ENCODE results near the gene TNXB.
"Not testable (repeated sequence)": the region's sequence is repeated elsewhere in the genome, so short reads cannot be mapped to it uniquely, and the experiment has no call there.

TNXB gene

DNA sequence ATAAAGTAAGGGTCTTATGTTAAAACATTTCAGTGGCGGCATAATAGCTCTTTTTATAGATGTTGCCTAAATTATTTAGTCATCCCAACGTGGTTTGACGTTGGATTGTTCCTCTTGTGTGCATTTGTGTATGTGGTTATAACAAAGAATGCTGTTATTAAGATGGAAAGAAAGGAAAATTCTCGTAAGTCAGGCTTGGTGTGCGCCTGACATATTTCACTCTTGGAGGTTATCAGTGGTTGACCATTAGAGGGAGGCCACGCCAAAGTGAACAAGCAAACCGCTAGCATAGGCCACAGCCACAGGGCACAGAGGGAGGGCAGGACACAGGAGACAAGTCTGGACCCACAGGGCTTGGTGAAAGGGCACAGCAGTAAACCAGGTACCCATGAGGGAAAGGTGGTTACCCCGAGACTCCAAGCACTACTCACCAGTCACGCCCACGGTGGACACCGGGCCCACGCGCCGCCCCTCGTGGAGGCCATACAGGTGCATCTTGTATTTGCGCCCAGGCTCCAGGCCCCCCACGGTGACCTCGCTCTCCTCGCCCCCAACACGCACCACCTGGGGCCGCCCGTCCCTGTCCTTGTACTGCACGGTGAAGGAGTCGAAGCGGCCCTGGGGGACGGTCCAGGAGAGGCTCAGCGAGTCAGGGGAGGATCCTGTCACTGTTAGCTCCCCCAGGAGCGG lies 48.0 kb downstream of the TNXB start:
- Histone ChIP-seq H3K36me3 (ENCODE audit: control insufficient read depth in 4 of 4, insufficient read depth in 4 of 4, low read length in 3 of 4) (no peaks in the 10 kb centered on the region), H3K27me3 (replicated peaks in 2 of 5; ENCODE audit: control insufficient read depth in 4 of 5, insufficient read depth in 5 of 5, low read length in 4 of 5) (peaks cover 0 to 6% (median 0%) of the 10 kb centered on the region in 5 experiments), H3K4me3 (ENCODE audit: control insufficient read depth in 1 of 7, extremely low read depth in 1 of 7, insufficient read depth in 4 of 7, low read depth in 2 of 7, low read length in 6 of 7) (no peak overlapping the region), H3K4me1 (ENCODE audit: control extremely low read depth in 1 of 4, control insufficient read depth in 4 of 4, insufficient read depth in 4 of 4, low read length in 3 of 4) (no peaks in the 10 kb centered on the region), H3K9me3 (ENCODE audit: control extremely low read depth in 1 of 5, control insufficient read depth in 4 of 5, insufficient read depth in 2 of 5, low read depth in 1 of 5, low read length in 4 of 5) (no peaks in the 10 kb centered on the region), H3K27ac (ENCODE audit: insufficient read depth in 1 of 2, low read depth in 1 of 2, low read length in 2 of 2, poor library complexity in 1 of 2, severe bottlenecking in 2 of 2) (no peak overlapping the region)
- POLR2A ChIA-PET = no interaction called here
- CTCF ChIA-PET = no interaction called here
- WGBS (ENCODE audit: insufficient coverage) = 93% methylated on average over 18 of the region's 28 CpGs
- DNase-seq = no peak

DNA sequence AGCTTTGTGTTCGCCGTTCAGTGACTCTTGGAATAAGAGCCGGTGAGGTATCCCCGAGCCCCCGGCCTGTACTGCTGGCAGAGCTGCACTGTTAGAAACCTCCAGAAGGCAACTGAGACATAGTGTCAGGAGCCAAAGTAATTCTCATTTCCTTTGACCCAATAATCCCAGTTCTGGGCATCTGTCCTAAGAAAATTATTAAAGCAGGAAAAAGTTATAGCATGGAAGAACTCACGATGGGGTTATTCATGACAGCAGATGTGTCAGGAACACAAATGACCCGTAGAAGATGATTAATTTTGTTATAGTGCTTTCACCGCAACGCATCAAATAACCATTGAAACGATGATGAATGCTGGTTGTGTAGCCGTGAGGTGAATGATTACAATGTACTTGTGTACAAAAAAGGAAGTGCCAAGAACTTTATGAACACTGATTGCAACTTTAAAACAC lies 50.6 kb downstream of the TNXB start:
- CTCF ChIA-PET = interaction anchor here (1.8 kb wide), 1 partner anchor 10 kb away, joined by 6 read pairs; no protein-coding TSS in a partner anchor
- POLR2A ChIA-PET = no interaction called here
- 98% methylated on average over 11 of the region's 11 CpGs for WGBS (ENCODE audit: insufficient coverage)
- Histone ChIP-seq H3K9me3 (ENCODE audit: control extremely low read depth in 1 of 5, control insufficient read depth in 4 of 5, insufficient read depth in 2 of 5, low read depth in 1 of 5, low read length in 4 of 5) (no peaks in the 10 kb centered on the region), H3K27me3 (replicated peaks in 2 of 5; ENCODE audit: control insufficient read depth in 4 of 5, insufficient read depth in 5 of 5, low read length in 4 of 5) (peaks cover 0 to 2% (median 0%) of the 10 kb centered on the region in 5 experiments), H3K36me3 (ENCODE audit: control insufficient read depth in 4 of 4, insufficient read depth in 4 of 4, low read length in 3 of 4) (no peaks in the 10 kb centered on the region), H3K4me1 (ENCODE audit: control extremely low read depth in 1 of 4, control insufficient read depth in 4 of 4, insufficient read depth in 4 of 4, low read length in 3 of 4) (no peaks in the 10 kb centered on the region), H3K4me3 (ENCODE audit: control insufficient read depth in 1 of 7, extremely low read depth in 1 of 7, insufficient read depth in 4 of 7, low read depth in 2 of 7, low read length in 6 of 7) (no peak overlapping the region), H3K27ac (ENCODE audit: insufficient read depth in 1 of 2, low read depth in 1 of 2, low read length in 2 of 2, poor library complexity in 1 of 2, severe bottlenecking in 2 of 2) (no peak overlapping the region)
- DNase-seq = no peak

DNA sequence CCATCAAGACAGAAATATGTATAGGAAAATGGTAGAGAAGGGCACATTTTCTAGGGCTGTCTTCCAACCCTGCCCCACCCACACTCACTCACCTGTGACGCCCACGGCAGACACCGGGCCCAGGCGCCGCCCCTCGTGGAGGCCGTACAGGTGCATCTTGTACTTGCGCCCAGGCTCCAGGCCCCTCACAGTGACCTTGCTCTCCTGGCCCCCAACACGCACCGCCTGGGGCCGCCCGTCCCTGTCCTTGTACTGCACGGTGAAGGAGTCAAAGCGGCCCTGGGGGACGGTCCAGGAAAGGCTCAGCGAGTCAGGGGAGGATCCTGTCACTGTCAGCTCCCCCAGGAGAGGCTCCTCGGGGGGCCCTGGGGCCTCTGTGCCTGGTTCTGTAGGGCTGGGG lies 51.2 kb downstream of the TNXB start:
- ChIA-PET POLR2A (no interaction called here), CTCF (interaction anchor here (1.8 kb wide), 1 partner anchor 10 kb away, joined by 6 read pairs; no protein-coding TSS in a partner anchor)
- 94% methylated on average over 17 of the region's 17 CpGs for WGBS (ENCODE audit: insufficient coverage)
- H3K36me3 ChIP-seq (ENCODE audit: control insufficient read depth in 4 of 4, insufficient read depth in 4 of 4, low read length in 3 of 4) = no peaks in the 10 kb centered on the region
- H3K27me3 ChIP-seq (replicated peaks in 2 of 5; ENCODE audit: control insufficient read depth in 4 of 5, insufficient read depth in 5 of 5, low read length in 4 of 5) = peaks cover 0 to 2% (median 0%) of the 10 kb centered on the region in 5 experiments
- no peak overlapping the region for H3K4me3 ChIP-seq (ENCODE audit: control insufficient read depth in 1 of 7, extremely low read depth in 1 of 7, insufficient read depth in 4 of 7, low read depth in 2 of 7, low read length in 6 of 7)
- H3K27ac ChIP-seq (ENCODE audit: insufficient read depth in 1 of 2, low read depth in 1 of 2, low read length in 2 of 2, poor library complexity in 1 of 2, severe bottlenecking in 2 of 2) = no peak overlapping the region
- no peaks in the 10 kb centered on the region for H3K9me3 ChIP-seq (ENCODE audit: control extremely low read depth in 1 of 5, control insufficient read depth in 4 of 5, insufficient read depth in 2 of 5, low read depth in 1 of 5, low read length in 4 of 5)
- DNase-seq = no peak
- no peaks in the 10 kb centered on the region for H3K4me1 ChIP-seq (ENCODE audit: control extremely low read depth in 1 of 4, control insufficient read depth in 4 of 4, insufficient read depth in 4 of 4, low read length in 3 of 4)

- Histone ChIP-seq H3K36me3 (ENCODE audit: control insufficient read depth in 4 of 4, insufficient read depth in 4 of 4, low read length in 3 of 4) (no peaks in the 10 kb centered on the region), H3K9me3 (ENCODE audit: control extremely low read depth in 1 of 5, control insufficient read depth in 4 of 5, insufficient read depth in 2 of 5, low read depth in 1 of 5, low read length in 4 of 5) (no peaks in the 10 kb centered on the region), H3K4me3 (ENCODE audit: control insufficient read depth in 1 of 7, extremely low read depth in 1 of 7, insufficient read depth in 4 of 7, low read depth in 2 of 7, low read length in 6 of 7) (no peak overlapping the region), H3K27ac (ENCODE audit: insufficient read depth in 1 of 2, low read depth in 1 of 2, low read length in 2 of 2, poor library complexity in 1 of 2, severe bottlenecking in 2 of 2) (no peak overlapping the region), H3K27me3 (replicated peaks in 2 of 5; ENCODE audit: control insufficient read depth in 4 of 5, insufficient read depth in 5 of 5, low read length in 4 of 5) (peaks cover 0 to 2% (median 0%) of the 10 kb centered on the region in 5 experiments), H3K4me1 (ENCODE audit: control extremely low read depth in 1 of 4, control insufficient read depth in 4 of 4, insufficient read depth in 4 of 4, low read length in 3 of 4) (no peaks in the 10 kb centered on the region)
- ChIA-PET CTCF (no interaction called here), POLR2A (no interaction called here)
- DNase-seq = no peak
- 100% methylated on average over 3 of the region's 7 CpGs for WGBS (ENCODE audit: insufficient coverage)
These were observed 52.9 kb downstream of the TNXB start for GRCh38 chr6:32056254-32056653.

GRCh38 chr6:32055756-32056155 lies 53.4 kb downstream of the TNXB start:
- H3K4me3 ChIP-seq (ENCODE audit: control insufficient read depth in 1 of 7, extremely low read depth in 1 of 7, insufficient read depth in 4 of 7, low read depth in 2 of 7, low read length in 6 of 7); CTCF ChIA-PET; H3K4me1 ChIP-seq (ENCODE audit: control extremely low read depth in 1 of 4, control insufficient read depth in 4 of 4, insufficient read depth in 4 of 4, low read length in 3 of 4); H3K9me3 ChIP-seq (ENCODE audit: control extremely low read depth in 1 of 5, control insufficient read depth in 4 of 5, insufficient read depth in 2 of 5, low read depth in 1 of 5, low read length in 4 of 5); H3K36me3 ChIP-seq (ENCODE audit: control insufficient read depth in 4 of 4, insufficient read depth in 4 of 4, low read length in 3 of 4); DNase-seq; H3K27me3 ChIP-seq (replicated peaks in 2 of 5; ENCODE audit: control insufficient read depth in 4 of 5, insufficient read depth in 5 of 5, low read length in 4 of 5); H3K27ac ChIP-seq (ENCODE audit: insufficient read depth in 1 of 2, low read depth in 1 of 2, low read length in 2 of 2, poor library complexity in 1 of 2, severe bottlenecking in 2 of 2); POLR2A ChIA-PET: not testable (repeated sequence)
- WGBS (ENCODE audit: insufficient coverage) = 98% methylated on average over 8 of the region's 21 CpGs

GRCh38 chr6:32053314-32053713 lies 55.8 kb downstream of the TNXB start:
- not testable (repeated sequence) for H3K9me3 ChIP-seq (ENCODE audit: control extremely low read depth in 1 of 5, control insufficient read depth in 4 of 5, insufficient read depth in 2 of 5, low read depth in 1 of 5, low read length in 4 of 5); H3K4me3 ChIP-seq (ENCODE audit: control insufficient read depth in 1 of 7, extremely low read depth in 1 of 7, insufficient read depth in 4 of 7, low read depth in 2 of 7, low read length in 6 of 7); H3K27me3 ChIP-seq (replicated peaks in 2 of 5; ENCODE audit: control insufficient read depth in 4 of 5, insufficient read depth in 5 of 5, low read length in 4 of 5); H3K27ac ChIP-seq (ENCODE audit: insufficient read depth in 1 of 2, low read depth in 1 of 2, low read length in 2 of 2, poor library complexity in 1 of 2, severe bottlenecking in 2 of 2); DNase-seq; H3K36me3 ChIP-seq (ENCODE audit: control insufficient read depth in 4 of 4, insufficient read depth in 4 of 4, low read length in 3 of 4); H3K4me1 ChIP-seq (ENCODE audit: control extremely low read depth in 1 of 4, control insufficient read depth in 4 of 4, insufficient read depth in 4 of 4, low read length in 3 of 4)
- POLR2A ChIA-PET = interaction anchor here (0.6 kb wide), 1 partner anchor 1484 kb away, joined by 3 read pairs; no protein-coding TSS in a partner anchor
- CTCF ChIA-PET = interaction anchor here (0.7 to 1.1 kb wide), 2 partner anchors 40 to 92 kb away, joined by 3 to 4 read pairs; no protein-coding TSS in a partner anchor
- WGBS (ENCODE audit: insufficient coverage) = 95% methylated on average over 11 of the region's 13 CpGs

- ChIA-PET CTCF (interaction anchor here (0.5 to 1.1 kb wide), 3 partner anchors 41 to 1040 kb away, joined by 3 to 4 read pairs (median 3); no protein-coding TSS in a partner anchor), POLR2A (interaction anchor here (0.6 kb wide), 1 partner anchor 1484 kb away, joined by 3 read pairs; no protein-coding TSS in a partner anchor)
- H3K4me3 ChIP-seq (ENCODE audit: control insufficient read depth in 1 of 7, extremely low read depth in 1 of 7, insufficient read depth in 4 of 7, low read depth in 2 of 7, low read length in 6 of 7); H3K9me3 ChIP-seq (ENCODE audit: control extremely low read depth in 1 of 5, control insufficient read depth in 4 of 5, insufficient read depth in 2 of 5, low read depth in 1 of 5, low read length in 4 of 5); H3K36me3 ChIP-seq (ENCODE audit: control insufficient read depth in 4 of 4, insufficient read depth in 4 of 4, low read length in 3 of 4); H3K27ac ChIP-seq (ENCODE audit: insufficient read depth in 1 of 2, low read depth in 1 of 2, low read length in 2 of 2, poor library complexity in 1 of 2, severe bottlenecking in 2 of 2); H3K27me3 ChIP-seq (replicated peaks in 2 of 5; ENCODE audit: control insufficient read depth in 4 of 5, insufficient read depth in 5 of 5, low read length in 4 of 5); DNase-seq; H3K4me1 ChIP-seq (ENCODE audit: control extremely low read depth in 1 of 4, control insufficient read depth in 4 of 4, insufficient read depth in 4 of 4, low read length in 3 of 4): not testable (repeated sequence)
- WGBS (ENCODE audit: insufficient coverage) = 96% methylated on average over 20 of the region's 20 CpGs
These were observed 56.5 kb downstream of the TNXB start for GRCh38 chr6:32052626-32053025.

Data from common myeloid progenitor, CD34-positive (primary cell).